ENCODE measurements around the gene PODN.

GRCh38 chr1:53112861-53113260, 50.8 kb downstream of the PODN start:
- TF ChIP-seq, protein P1, sequence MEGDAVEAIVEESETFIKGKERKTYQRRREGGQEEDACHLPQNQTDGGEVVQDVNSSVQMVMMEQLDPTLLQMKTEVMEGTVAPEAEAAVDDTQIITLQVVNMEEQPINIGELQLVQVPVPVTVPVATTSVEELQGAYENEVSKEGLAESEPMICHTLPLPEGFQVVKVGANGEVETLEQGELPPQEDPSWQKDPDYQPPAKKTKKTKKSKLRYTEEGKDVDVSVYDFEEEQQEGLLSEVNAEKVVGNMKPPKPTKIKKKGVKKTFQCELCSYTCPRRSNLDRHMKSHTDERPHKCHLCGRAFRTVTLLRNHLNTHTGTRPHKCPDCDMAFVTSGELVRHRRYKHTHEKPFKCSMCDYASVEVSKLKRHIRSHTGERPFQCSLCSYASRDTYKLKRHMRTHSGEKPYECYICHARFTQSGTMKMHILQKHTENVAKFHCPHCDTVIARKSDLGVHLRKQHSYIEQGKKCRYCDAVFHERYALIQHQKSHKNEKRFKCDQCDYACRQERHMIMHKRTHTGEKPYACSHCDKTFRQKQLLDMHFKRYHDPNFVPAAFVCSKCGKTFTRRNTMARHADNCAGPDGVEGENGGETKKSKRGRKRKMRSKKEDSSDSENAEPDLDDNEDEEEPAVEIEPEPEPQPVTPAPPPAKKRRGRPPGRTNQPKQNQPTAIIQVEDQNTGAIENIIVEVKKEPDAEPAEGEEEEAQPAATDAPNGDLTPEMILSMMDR (conservative IDR thresholded peaks at IDR 0.05) = no peak
- TF ChIP-seq EZH2 (IDR thresholded peaks at IDR 0.05; ENCODE audit: low read depth) = no peak
